ENCODE data around the gene RPS6KB2.
"Not testable (repeated sequence)": the region's sequence is repeated elsewhere in the genome, so short reads cannot be mapped to it uniquely, and the experiment has no call there.

Gene RPS6KB2

GRCh38 chr11:67410984-67411784 lies 17.1 kb upstream of the RPS6KB2 start:
- no peak for DNase-seq

GRCh38 chr11:67411785-67412152 lies 16.5 kb upstream of the RPS6KB2 start:
- no peak for DNase-seq

- no peak for DNase-seq
These were observed 15.7 kb upstream of the RPS6KB2 start for GRCh38 chr11:67412495-67413179.

GRCh38 chr11:67413266-67413849 lies 14.9 kb upstream of the RPS6KB2 start:
- DNase-seq: no peak

GRCh38 chr11:67415501-67416304 lies 12.6 kb upstream of the RPS6KB2 start, which contains the start of gene CARNS1:
Gene CARNS1 (plus strand): TSS chr11:67415678. CDS start chr11:67416200, 522 bp downstream.
- no peak for DNase-seq

- no peak for DNase-seq
These were observed 11.6 kb upstream of the RPS6KB2 start for GRCh38 chr11:67416416-67417335.

DNA sequence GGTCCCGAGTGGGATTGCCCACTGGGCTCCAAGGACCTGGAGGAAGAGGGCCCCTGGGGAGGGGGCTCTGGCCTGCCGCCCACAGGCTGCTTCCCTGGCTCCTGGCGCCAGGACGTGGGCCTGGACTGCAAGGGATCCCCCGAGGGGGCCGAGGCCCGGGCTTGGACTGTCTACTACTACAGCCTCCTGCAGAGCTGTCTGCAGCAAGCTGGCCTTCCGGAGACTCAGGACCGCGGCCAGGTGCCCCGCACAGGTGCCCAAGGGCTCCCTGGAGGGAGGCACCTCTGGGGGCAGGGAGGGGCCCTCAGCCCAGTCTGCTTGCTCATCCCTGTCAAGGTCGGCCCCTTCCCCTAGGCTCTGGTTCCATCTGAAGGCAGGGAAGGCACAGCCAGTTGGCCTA lies 10.9 kb upstream of the RPS6KB2 start:
- no peak for DNase-seq

DNA sequence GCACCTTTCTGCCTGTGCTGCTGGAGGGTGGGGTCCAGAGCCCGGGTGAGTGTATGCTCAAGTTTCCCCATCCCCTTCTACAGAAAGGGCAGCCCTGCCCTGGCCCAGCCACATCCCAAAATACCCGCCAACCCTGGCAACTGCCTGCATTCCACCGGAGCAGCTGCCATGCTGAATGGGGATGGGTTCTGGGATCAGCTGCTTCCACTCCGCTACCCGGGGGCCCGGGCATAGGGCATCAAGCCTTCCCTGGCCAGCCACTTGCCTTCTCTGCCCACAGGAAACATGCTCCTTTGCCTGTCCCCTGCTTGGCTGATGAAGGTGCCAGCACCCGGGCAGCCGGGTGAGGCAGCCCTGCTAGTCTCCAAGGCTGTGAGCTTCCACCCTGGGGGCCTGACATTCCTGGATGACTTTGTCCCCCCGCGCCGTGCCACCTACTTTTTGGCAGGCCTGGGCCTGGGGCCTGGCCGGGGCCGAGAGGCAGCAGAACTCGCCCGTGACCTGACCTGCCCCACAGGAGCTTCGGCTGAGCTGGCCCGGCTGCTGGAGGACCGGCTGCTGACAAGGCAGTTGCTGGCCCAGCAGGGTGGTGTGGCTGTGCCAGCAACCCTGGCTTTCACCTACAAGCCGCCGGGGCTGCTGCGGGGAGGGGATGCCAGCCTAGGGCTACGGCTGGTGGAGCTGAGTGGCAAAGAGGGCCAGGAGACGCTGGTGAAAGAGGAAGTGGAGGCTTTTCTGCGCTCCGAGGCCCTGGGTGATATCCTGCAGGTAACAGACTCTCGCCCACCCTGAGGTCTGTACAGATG lies 9.6 kb upstream of the RPS6KB2 start:
- no peak for DNase-seq

- DNase-seq: no peak
These were observed 8.8 kb upstream of the RPS6KB2 start for GRCh38 chr11:67419325-67420049.

GRCh38 chr11:67420147-67420645 lies 8.1 kb upstream of the RPS6KB2 start:
- DNase-seq: no peak

DNA sequence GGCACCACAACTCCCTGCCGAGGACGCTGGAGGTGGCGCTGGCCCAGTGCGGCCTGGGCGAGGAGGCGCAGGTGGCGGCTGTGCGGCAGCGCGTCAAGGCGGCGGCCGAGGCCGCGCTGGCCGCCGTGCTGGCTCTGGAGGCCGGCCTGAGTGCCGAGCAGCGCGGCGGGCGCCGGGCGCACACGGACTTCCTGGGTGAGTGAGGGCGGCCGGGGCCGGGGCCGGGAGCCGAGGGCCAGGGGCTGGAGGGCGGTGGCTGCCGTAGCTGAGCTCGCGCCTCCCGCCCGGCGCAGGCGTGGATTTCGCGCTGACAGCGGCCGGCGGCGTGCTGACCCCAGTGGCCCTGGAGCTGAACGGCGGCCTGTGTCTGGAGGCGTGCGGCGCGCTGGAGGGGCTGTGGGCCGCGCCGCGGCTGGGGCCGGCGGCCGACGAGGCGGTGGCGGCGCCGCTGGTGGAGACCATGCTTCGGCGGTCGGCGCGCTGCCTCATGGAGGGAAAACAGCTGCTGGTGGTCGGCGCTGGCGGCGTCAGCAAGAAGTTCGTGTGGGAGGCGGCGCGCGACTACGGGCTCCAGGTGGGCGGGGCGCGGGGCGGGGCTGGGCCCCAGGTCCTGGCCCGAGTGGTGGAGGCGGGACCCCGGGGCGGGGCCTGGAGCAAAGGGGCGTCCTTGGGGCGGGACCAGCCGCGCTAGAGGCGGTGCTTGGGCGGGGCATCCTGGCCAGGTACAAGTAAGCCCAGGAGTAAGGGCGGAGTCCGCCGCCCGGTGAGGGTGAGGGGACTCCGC lies 7.5 kb upstream of the RPS6KB2 start:
- DNase-seq: peak; percentile 94

- DNase-seq: no peak
These were observed 6.8 kb upstream of the RPS6KB2 start for GRCh38 chr11:67421430-67422031.

DNA sequence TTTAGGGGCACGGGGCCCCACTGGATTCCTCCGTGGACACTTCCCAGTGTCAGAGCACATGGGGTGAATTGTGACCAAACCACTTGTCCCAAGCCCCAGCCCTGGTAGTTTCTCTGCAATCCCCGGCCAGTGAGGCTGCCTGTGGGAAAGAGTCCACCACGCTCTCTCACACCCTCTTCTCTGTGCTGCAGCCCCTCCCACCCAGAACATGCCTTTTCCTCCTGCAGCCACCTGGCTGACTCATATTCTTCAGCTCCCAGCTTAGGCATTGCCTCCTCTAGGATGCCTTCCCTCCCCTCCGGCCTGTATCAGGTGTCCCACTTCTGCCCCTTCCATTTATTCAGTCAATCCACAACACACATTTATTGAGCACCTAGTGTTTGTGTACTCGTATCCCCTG lies 5.4 kb upstream of the RPS6KB2 start:
- no peak for DNase-seq

DNA sequence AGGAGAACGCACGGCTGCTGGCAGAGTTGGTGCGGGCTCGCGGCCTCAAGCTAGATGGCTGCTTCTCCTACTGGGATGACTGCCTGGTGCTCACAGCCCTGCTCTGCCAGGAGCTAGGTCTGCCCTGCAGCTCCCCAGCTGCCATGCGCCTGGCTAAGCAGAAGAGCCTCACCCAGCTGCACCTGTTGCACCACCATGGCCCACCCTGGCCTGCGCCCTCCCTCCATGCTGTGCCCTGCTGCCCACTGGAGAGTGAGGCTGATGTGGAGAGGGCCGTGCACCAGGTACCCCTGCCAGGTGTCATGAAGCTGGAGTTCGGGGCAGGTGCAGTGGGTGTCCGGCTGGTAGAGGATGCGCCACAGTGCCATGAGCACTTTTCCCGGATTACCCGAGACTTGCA lies 4.8 kb upstream of the RPS6KB2 start:
- no peak for DNase-seq

DNA sequence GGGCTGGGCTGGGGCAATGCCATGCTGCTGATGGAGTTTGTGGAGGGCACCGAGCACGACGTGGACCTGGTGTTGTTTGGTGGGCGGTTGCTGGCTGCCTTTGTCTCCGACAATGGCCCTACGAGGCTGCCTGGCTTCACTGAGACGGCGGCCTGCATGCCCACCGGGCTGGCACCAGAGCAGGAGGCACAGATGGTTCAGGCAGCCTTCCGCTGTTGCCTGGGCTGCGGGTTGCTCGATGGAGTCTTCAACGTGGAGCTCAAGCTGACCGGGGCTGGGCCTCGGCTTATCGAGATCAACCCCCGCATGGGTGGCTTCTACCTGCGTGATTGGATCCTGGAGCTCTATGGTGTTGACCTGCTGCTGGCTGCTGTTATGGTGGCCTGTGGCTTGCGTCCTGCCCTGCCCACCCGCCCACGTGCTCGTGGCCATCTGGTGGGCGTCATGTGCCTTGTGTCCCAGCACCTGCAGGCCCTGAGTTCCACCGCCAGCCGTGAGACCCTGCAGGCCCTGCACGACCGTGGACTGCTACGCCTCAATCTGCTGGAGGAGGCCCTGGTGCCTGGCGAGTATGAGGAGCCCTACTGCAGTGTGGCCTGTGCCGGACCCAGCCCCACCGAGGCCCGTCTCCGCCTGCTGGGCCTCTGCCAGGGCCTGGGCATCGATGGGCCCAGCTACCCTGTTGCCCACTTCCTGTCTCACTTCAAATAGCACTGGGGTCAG lies 4.2 kb upstream of the RPS6KB2 start:
- DNase-seq: no peak

DNA sequence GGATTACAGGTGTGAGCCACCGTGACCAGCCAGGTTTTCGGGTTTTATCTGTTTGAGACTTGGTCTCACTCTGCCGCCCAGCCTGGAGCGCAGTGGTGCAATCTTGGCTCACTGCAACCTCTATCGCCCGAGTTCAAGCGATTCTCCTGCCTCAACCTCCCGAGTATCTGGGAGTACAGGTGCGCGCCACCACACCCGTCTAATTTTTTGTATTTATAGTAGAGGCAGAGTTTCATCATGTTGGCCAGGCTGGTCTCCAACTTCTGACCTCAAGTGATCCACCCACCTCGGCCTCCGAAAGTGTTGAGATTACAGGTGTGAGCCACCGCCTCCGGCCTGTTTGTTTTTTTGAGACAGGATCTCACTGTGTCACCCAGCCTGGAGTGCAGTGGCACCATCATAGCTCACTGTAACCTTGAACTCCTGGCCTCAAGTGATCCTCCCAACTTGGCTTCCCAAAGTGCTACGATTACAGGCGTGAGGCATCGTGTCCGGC lies 882 bp upstream of the RPS6KB2 start:
- not testable (repeated sequence) for DNase-seq

GRCh38 chr11:67429038-67429668 lies 859 bp downstream of the RPS6KB2 start:
- DNase-seq: no peak

DNA sequence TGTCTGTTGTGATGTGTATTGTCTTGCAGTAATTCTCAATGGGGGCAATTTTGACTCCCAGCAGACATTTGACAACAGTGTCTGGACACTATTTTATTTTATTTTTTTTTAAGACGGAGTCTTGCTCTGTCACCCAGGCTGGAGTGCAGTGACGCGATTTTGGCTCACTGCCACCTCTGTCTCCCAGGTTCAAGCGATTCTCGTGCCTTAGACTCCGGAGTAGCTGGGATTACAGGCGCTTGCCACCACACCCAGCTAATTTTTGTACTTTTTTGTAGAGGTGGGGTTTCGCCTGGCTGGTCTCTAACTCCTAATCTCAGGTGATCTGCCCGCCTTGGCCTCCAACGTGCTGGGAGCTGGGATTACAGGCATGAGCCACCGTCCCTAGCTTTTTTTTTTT lies 1.4 kb downstream of the RPS6KB2 start:
- no peak for DNase-seq
